AG04450 (cell line): Measurements from ENCODE around the gene SYCN. TPM values are rescaled to one million over a fixed set of nuclear protein-coding genes. Genes with fewer than 3 reads are reported as not detected.
"Not testable (repeated sequence)": the region's sequence is repeated elsewhere in the genome, so short reads cannot be mapped to it uniquely, and the experiment has no call there.

ENCODE experiments used
- CTCF ChIA-PET: fragments of 300-600, 350-600 bp; formaldehyde crosslinking; extraction: SDS; loops from one replicate; lab custom pipeline; 2022; ENCODE audit warnings: antibody characterized with exemption, inconsistent platforms; lab: Charles Lee
- POLR2A ChIA-PET: fragments of 350-600 bp; formaldehyde crosslinking; extraction: SDS; loops from one replicate; lab custom pipeline; 2021; ENCODE audit warnings: antibody characterized with exemption, inconsistent platforms; lab: Yijun Ruan, JAX
- DNase-seq: peaks from one replicate; pipeline ENCODE4 v3.0.0-alpha.2; 2011; ENCODE audit warnings: low read depth, low spot score
- H3K27ac ChIP-seq: one replicate; pipeline ENCODE4 v1.5.1; 2012; ENCODE audit warnings: low read depth, low read length, control low read depth
- H3K27me3 ChIP-seq: one replicate; pipeline ENCODE4 v1.6.0; 2012; ENCODE audit warnings: low read length; ENCODE audit not compliant: control insufficient read depth, insufficient read depth
- H3K4me3 ChIP-seq: 2 replicates; pipeline ENCODE4 v1.5.1; 2011; ENCODE audit warnings: mild to moderate bottlenecking, low read depth, low read length, control low read depth
- H3K9me3 ChIP-seq: 2 replicates; pipeline ENCODE4 v1.5.1; 2012; ENCODE audit warnings: low read length; ENCODE audit not compliant: control insufficient read depth, insufficient read depth
- CTCF ChIP-seq: IDR thresholded peaks from 2 replicates; pipeline ENCODE4 v1.5.1; 2011; ENCODE audit warnings: low read depth, low read length, control low read depth, inconsistent platforms
- polyA plus RNA-seq: library from polyadenylated mRNA; depleted of rRNA; stranded (reverse); fragments of >200 nt; gene quantifications from 2 replicates; pipeline ENCODE4 v1.2.3, GENCODE V29; 2011

The SYCN gene
- polyA plus RNA-seq, 1 experiment = not detected

GRCh38 chr19:39218230-39219007, 14.4 kb upstream of the SYCN start:
- TF ChIP-seq CTCF = no peak
- CTCF ChIA-PET = no interaction called here
- Histone ChIP-seq H3K27me3 (peaks cover 3% of the 10 kb centered on the region), H3K4me3 (no peak overlapping the region), H3K9me3 (no peaks in the 10 kb centered on the region; the same call in 1 of the 2 replicates), H3K27ac (no peak overlapping the region)
- POLR2A ChIA-PET = interaction anchor here (0.6 to 0.7 kb wide), 2 partner anchors 61 to 138 kb away, joined by 3 to 7 read pairs; no protein-coding TSS in a partner anchor
- no peak for DNase-seq

DNA sequence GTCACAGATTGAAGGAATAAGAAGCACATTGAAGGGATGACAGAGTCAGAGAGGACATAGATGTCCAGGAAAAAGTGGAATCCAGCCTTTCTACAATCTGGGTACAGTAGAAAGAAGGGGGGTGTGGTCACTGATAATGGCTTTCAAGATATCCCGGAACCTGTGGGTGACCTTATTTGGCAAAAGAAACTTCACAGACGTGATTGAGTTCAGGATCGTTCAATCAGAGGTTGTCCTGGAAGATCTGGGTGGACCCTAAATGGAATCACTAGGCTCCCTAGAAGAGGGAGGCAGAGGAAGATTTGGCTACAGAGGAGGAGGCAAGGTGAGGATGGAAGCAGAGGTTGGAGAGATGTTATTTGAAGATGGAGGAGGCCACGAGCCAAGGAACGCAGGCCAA, 13.0 kb upstream of the SYCN start:
- POLR2A ChIA-PET = no interaction called here
- CTCF ChIA-PET = no interaction called here
- no peak for TF ChIP-seq CTCF
- H3K4me3 ChIP-seq = no peak overlapping the region
- DNase-seq = no peak
- no peak overlapping the region for H3K27ac ChIP-seq
- peaks cover 3% of the 10 kb centered on the region for H3K27me3 ChIP-seq
- H3K9me3 ChIP-seq = no peaks in the 10 kb centered on the region; the same call in 1 of the 2 replicates

GRCh38 chr19:39215323-39215722, 11.3 kb upstream of the SYCN start:
- H3K27me3 ChIP-seq, H3K4me3 ChIP-seq, CTCF ChIA-PET, H3K27ac ChIP-seq, H3K9me3 ChIP-seq, POLR2A ChIA-PET, DNase-seq: not testable (repeated sequence)

GRCh38 chr19:39212375-39212742, 8.3 kb upstream of the SYCN start:
- H3K9me3 ChIP-seq = no peaks in the 10 kb centered on the region; the same call in 1 of the 2 replicates

More at GRCh38 chr19:39212375-39212742, 8.3 kb upstream of the SYCN start:
- DNase-seq = no peak
- no peak overlapping the region for H3K4me3 ChIP-seq
- TF ChIP-seq CTCF = peak; percentile 24; the same call in 1 of the 2 replicates
- H3K27ac ChIP-seq = no peak overlapping the region
- CTCF ChIA-PET = interaction anchor here (1.2 to 1.7 kb wide), 2 partner anchors 90 to 115 kb away, joined by 3 to 5 read pairs; no protein-coding TSS in a partner anchor
- POLR2A ChIA-PET = interaction anchor here (0.6 kb wide), 1 partner anchor 169 kb away, joined by 3 read pairs; no protein-coding TSS in a partner anchor
- peaks cover 10% of the 10 kb centered on the region for H3K27me3 ChIP-seq
